H9 (cell line): ENCODE measurements around the gene LPAR2. TPM values are rescaled to one million over a fixed set of nuclear protein-coding genes. Genes with fewer than 3 reads are reported as not detected.

Experiments used
- DNase-seq: peaks from one replicate; pipeline ENCODE4 v3.0.0-alpha.2; 2017
- H2AFZ ChIP-seq: one replicate; pipeline ENCODE4 v1.6.1; 2013; ENCODE audit warnings: mild to moderate bottlenecking, low read length, control low read depth, moderate library complexity
- H2AK5ac ChIP-seq: 2 replicates; pipeline ENCODE4 v1.6.1; 2013; ENCODE audit warnings: low read length, control low read depth, mixed read lengths; ENCODE audit not compliant: insufficient read length
- H2BK120ac ChIP-seq: one replicate; pipeline ENCODE4 v1.6.1; 2013; ENCODE audit warnings: low read depth, mild to moderate bottlenecking, low read length, control low read depth, inconsistent platforms; ENCODE audit not compliant: poor library complexity, severe bottlenecking
- H2BK12ac ChIP-seq: 2 replicates; pipeline ENCODE4 v1.6.1; 2013; ENCODE audit warnings: low read length, control low read depth, mixed read lengths, low read depth; ENCODE audit not compliant: insufficient read length
- H2BK15ac ChIP-seq: 2 replicates; pipeline ENCODE4 v1.6.1; 2013; ENCODE audit warnings: low read depth, low read length, control low read depth
- H2BK20ac ChIP-seq: one replicate; pipeline ENCODE4 v1.6.1; 2013; ENCODE audit warnings: low read depth, mild to moderate bottlenecking, low read length, control low read depth, inconsistent platforms; ENCODE audit not compliant: poor library complexity, severe bottlenecking
- H2BK5ac ChIP-seq: 2 replicates; pipeline ENCODE4 v1.6.1; 2013; ENCODE audit warnings: low read length, control low read depth, mixed read lengths; ENCODE audit not compliant: insufficient read length
- H3K14ac ChIP-seq: 2 replicates; pipeline ENCODE4 v1.6.1; 2013; ENCODE audit warnings: low read length, control low read depth; ENCODE audit not compliant: insufficient read depth
- H3K18ac ChIP-seq: 2 replicates; pipeline ENCODE4 v1.6.1; 2013; ENCODE audit warnings: low read depth, mild to moderate bottlenecking, mixed read lengths, low read length, control low read depth; ENCODE audit not compliant: insufficient read length
- H3K23ac ChIP-seq: 2 replicates; pipeline ENCODE4 v1.6.1; 2013; ENCODE audit warnings: low read length, control low read depth, mixed read lengths, low read depth; ENCODE audit not compliant: insufficient read length
- H3K23me2 ChIP-seq: 2 replicates; pipeline ENCODE4 v1.6.1; 2013; ENCODE audit warnings: low read depth, mild to moderate bottlenecking, mixed read lengths, low read length, control low read depth; ENCODE audit not compliant: insufficient read length, poor library complexity, severe bottlenecking
- H3K27ac ChIP-seq: 2 replicates; pipeline ENCODE4 v1.5.1; 2013; ENCODE audit warnings: low read length, control low read depth, mixed read lengths, low read depth; ENCODE audit not compliant: insufficient read length
- H3K27me3 ChIP-seq: 2 replicates; pipeline ENCODE4 v1.6.1; 2013; ENCODE audit warnings: low read length, control low read depth, inconsistent platforms; ENCODE audit not compliant: insufficient read depth
- H3K4ac ChIP-seq: 2 replicates; pipeline ENCODE4 v1.6.1; 2013; ENCODE audit warnings: low read depth, mild to moderate bottlenecking, control low read depth, inconsistent platforms, low read length, moderate library complexity
- H3K4me1 ChIP-seq: 2 replicates; pipeline ENCODE4 v1.6.1; 2013; ENCODE audit warnings: low read length, control low read depth, inconsistent platforms; ENCODE audit not compliant: insufficient read depth
- H3K4me2 ChIP-seq: 2 replicates; pipeline ENCODE4 v1.6.1; 2013; ENCODE audit warnings: low read length, control low read depth, mixed read lengths; ENCODE audit not compliant: insufficient read length, insufficient read depth
- H3K56ac ChIP-seq: 2 replicates; pipeline ENCODE4 v1.6.1; 2013; ENCODE audit warnings: low read depth, mild to moderate bottlenecking, mixed read lengths, low read length, control low read depth; ENCODE audit not compliant: insufficient read length
- H3K79me1 ChIP-seq: 2 replicates; pipeline ENCODE4 v1.6.1; 2013; ENCODE audit warnings: low read depth, mild to moderate bottlenecking, moderate library complexity, low read length, control low read depth, inconsistent platforms; ENCODE audit not compliant: insufficient read depth, poor library complexity, severe bottlenecking
- H3K79me2 ChIP-seq: 2 replicates; pipeline ENCODE4 v1.6.1; 2013; ENCODE audit warnings: low read length, control low read depth, inconsistent platforms; ENCODE audit not compliant: insufficient read depth
- H3K9ac ChIP-seq: 2 replicates; pipeline ENCODE4 v1.6.1; 2013; ENCODE audit warnings: low read length, control low read depth, mixed read lengths; ENCODE audit not compliant: insufficient read length; ENCODE audit errors: extremely low read depth
- H3K9me3 ChIP-seq: one replicate; pipeline ENCODE4 v1.6.1; 2013; ENCODE audit warnings: low read depth, low read length, inconsistent platforms; ENCODE audit not compliant: control insufficient read depth
- H3T11ph ChIP-seq: one replicate; pipeline ENCODE4 v1.6.1; 2013; ENCODE audit warnings: mild to moderate bottlenecking, low read length, control low read depth, inconsistent platforms
- H4K20me1 ChIP-seq: one replicate; pipeline ENCODE4 v1.6.1; 2013; ENCODE audit not compliant: control insufficient read depth, insufficient read length, insufficient read depth
- H4K5ac ChIP-seq: 2 replicates; pipeline ENCODE4 v1.6.1; 2013; ENCODE audit warnings: low read depth, mild to moderate bottlenecking, mixed read lengths, low read length, control low read depth; ENCODE audit not compliant: insufficient read length
- H4K8ac ChIP-seq: replicated peaks from 2 replicates; pipeline ENCODE4 v1.6.1; 2013; ENCODE audit warnings: low read length, control low read depth, mixed read lengths, low read depth; ENCODE audit not compliant: insufficient read length
- H4K91ac ChIP-seq: 2 replicates; pipeline ENCODE4 v1.6.1; 2013; ENCODE audit warnings: low read depth, mild to moderate bottlenecking, moderate library complexity, mixed read lengths, low read length, control low read depth; ENCODE audit not compliant: insufficient read length
- H3K27ac Mint-ChIP-seq, 3 experiments: 2 replicates in 2 of 3; 3 replicates in 1 of 3; pipeline ENCODE4 v1.8.0; 2020 to 2021; ENCODE audit warnings: mixed read lengths in 3 of 3, mild to moderate bottlenecking in 1 of 3, moderate library complexity in 1 of 3
- H3K27me3 Mint-ChIP-seq: 2 replicates; pipeline ENCODE4 v1.8.0; 2021; ENCODE audit warnings: low read depth, mild to moderate bottlenecking, moderate library complexity, mixed read lengths
- H3K36me3 Mint-ChIP-seq, 3 experiments: 2 replicates in 2 of 3; 3 replicates in 1 of 3; pipeline ENCODE4 v1.8.0; 2020 to 2021; ENCODE audit warnings: low read depth in 3 of 3, mixed read lengths in 3 of 3; ENCODE audit not compliant: insufficient read depth in 1 of 3
- H3K4me1 Mint-ChIP-seq, 2 experiments: 2 replicates each; pipeline ENCODE4 v1.8.0; 2020; ENCODE audit warnings: mixed read lengths in 2 of 2
- H3K4me3 Mint-ChIP-seq, 2 experiments: 2 replicates in 1 of 2; 3 replicates in 1 of 2; pipeline ENCODE4 v1.8.0; 2020 to 2021; ENCODE audit warnings: mild to moderate bottlenecking in 2 of 2, mixed read lengths in 2 of 2, moderate library complexity in 1 of 2
- H3K9me3 Mint-ChIP-seq, 2 experiments: 2 replicates in 1 of 2; 3 replicates in 1 of 2; pipeline ENCODE4 v1.8.0; 2020; ENCODE audit warnings: mild to moderate bottlenecking in 2 of 2, mixed read lengths in 2 of 2, moderate library complexity in 1 of 2
- WGBS: extraction: QIAGEN DNeasy Blood & Tissue Kit; methylation state at CpG from one replicate; pipeline ENCODE4 v1.1.7; 2013; ENCODE audit warnings: missing lambda C conversion rate, low lambda C conversion rate, mixed read lengths; ENCODE audit not compliant: insufficient read length; ENCODE audit errors: extremely low coverage; 5-methylcytosine and 5-hydroxymethylcytosine counted together
- total RNA-seq: library from RNA; stranded (reverse); gene quantifications from 2 replicates; pipeline ENCODE4 v1.2.1, GENCODE V29; 2021
- TF ChIP-seq, protein P1 (sequence below): fragments of 200-600 bp; sonication (generic); conservative IDR thresholded peaks from 3 replicates; pipeline ENCODE4 v1.8.0; 2021; ENCODE audit warnings: antibody characterized with exemption, mild to moderate bottlenecking

Gene LPAR2
- total RNA-seq, 1 experiment from 2014 or later, result 51.8 TPM

DNA sequence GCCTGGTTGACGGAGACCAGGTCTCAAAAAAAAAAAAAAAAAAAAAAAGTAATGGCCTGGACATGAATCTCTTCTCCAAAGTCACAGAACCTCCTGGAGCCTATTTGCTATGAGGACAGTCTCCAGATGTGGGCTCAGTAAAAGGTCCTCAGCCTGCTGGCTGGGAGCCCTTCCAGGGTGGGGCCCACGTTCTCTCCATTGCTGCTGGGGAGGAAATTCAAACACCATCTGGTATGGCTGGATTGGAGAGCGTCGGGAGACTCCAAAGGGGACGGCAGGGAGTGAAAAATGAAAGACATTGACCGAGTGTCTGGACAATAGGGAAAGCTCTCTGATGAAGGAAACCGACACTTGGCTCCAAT is 8.2 kb downstream of the LPAR2 start:
- H2AK5ac ChIP-seq, result no peak overlapping the region
- TF ChIP-seq, protein P1, sequence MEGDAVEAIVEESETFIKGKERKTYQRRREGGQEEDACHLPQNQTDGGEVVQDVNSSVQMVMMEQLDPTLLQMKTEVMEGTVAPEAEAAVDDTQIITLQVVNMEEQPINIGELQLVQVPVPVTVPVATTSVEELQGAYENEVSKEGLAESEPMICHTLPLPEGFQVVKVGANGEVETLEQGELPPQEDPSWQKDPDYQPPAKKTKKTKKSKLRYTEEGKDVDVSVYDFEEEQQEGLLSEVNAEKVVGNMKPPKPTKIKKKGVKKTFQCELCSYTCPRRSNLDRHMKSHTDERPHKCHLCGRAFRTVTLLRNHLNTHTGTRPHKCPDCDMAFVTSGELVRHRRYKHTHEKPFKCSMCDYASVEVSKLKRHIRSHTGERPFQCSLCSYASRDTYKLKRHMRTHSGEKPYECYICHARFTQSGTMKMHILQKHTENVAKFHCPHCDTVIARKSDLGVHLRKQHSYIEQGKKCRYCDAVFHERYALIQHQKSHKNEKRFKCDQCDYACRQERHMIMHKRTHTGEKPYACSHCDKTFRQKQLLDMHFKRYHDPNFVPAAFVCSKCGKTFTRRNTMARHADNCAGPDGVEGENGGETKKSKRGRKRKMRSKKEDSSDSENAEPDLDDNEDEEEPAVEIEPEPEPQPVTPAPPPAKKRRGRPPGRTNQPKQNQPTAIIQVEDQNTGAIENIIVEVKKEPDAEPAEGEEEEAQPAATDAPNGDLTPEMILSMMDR, result no peak

More for the DNA sequence above, 8.2 kb downstream of the LPAR2 start:
- Histone ChIP-seq H4K20me1 (no peaks in the 10 kb centered on the region), H3K56ac (no peak overlapping the region), H2BK12ac (no peak overlapping the region), H2BK15ac (no peak overlapping the region), H3K9me3 (no peaks in the 10 kb centered on the region), H3K4me2 (no peak overlapping the region), H3K27ac (no peak overlapping the region), H3K23ac (no peak overlapping the region), H3K23me2 (peaks cover 8% of the 10 kb centered on the region), H3K79me1 (no peaks in the 10 kb centered on the region), H4K5ac (no peak overlapping the region), H4K8ac (no peak overlapping the region), H3K18ac (no peak overlapping the region), H3T11ph (no peak overlapping the region), H3K14ac (no peak overlapping the region), H2BK120ac (no peak overlapping the region), H3K79me2 (no peaks in the 10 kb centered on the region), H3K4ac (no peak overlapping the region), H3K9ac (peak overlapping the region; percentile 22), H4K91ac (no peak overlapping the region), H3K4me1 (no peaks in the 10 kb centered on the region), H2BK5ac (no peak overlapping the region), H2AFZ (no peak overlapping the region), H3K27me3 (no peaks in the 10 kb centered on the region; the same call in 1 of the 2 replicates), H2BK20ac (no peak overlapping the region)
- WGBS, result no CpG with 5 or more reads among the region's 7 CpGs
- H3K9me3 Mint-ChIP-seq, result no peaks in the 10 kb centered on the region
- no peak for DNase-seq
- no peak overlapping the region for H3K27ac Mint-ChIP-seq
- H3K4me1 Mint-ChIP-seq, result peaks cover 12 to 14% of the 10 kb centered on the region in 2 experiments
- H3K36me3 Mint-ChIP-seq, result peaks cover 16 to 21% (median 19%) of the 10 kb centered on the region in 3 experiments; a peak in 6 of 7 replicates
- H3K4me3 Mint-ChIP-seq, result peak overlapping the region in 1 of 2 experiments; percentile 54; a peak in 1 of 5 replicates
- H3K27me3 Mint-ChIP-seq, result peaks cover 25% of the 10 kb centered on the region
